ENCODE measurements around the gene ALDH1B1. TPM values are rescaled to one million over a fixed set of nuclear protein-coding genes. Genes with fewer than 3 reads are reported as not detected.

ALDH1B1 gene
- total RNA-seq, 1 donor from 2014 or later = 32.1 TPM

GRCh38 chr9:38345851-38346755 is 46.4 kb upstream of the ALDH1B1 start:
- H3K36me3 Mint-ChIP-seq (ENCODE audit: insufficient read depth) = no peaks in the 10 kb centered on the region
- no peak overlapping the region for H3K27ac Mint-ChIP-seq
- peaks cover 4% of the 10 kb centered on the region for H3K9me3 Mint-ChIP-seq (ENCODE audit: low read depth)
- no peak for TF ChIP-seq CTCF (IDR thresholded peaks at IDR 0.05; ENCODE audit: unreplicated experiment)
- no peak overlapping the region for H3K4me3 Mint-ChIP-seq (ENCODE audit: low read depth)
- peaks cover 31% of the 10 kb centered on the region for H3K27me3 Mint-ChIP-seq
- H3K4me1 Mint-ChIP-seq (ENCODE audit: low read depth) = peaks cover 2% of the 10 kb centered on the region
- no peak for DNase-seq (ENCODE audit: low spot score, unreplicated experiment)

DNA sequence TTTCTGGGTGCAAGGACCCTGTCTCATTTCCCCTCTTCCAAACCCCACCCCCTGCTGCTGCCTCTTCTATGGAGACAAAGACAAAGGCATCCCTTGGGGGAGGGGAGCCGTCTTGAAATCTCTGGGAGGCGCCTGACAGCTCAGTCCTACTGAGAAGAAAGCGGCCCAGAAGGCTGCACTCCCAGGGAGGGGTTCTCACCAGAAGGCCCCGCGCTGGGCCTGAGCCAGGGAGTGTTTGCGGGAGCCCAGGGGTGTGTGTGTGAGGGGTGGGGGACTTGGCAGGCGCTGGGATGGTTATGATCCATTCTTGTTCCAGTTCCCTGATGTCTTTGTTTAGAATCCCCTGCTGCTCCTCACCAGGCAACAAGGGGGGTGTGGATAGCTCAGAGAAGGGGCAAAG is 45.7 kb upstream of the ALDH1B1 start:
- Mint-ChIP-seq H3K36me3 (ENCODE audit: insufficient read depth) (no peaks in the 10 kb centered on the region), H3K27me3 (peaks cover 31% of the 10 kb centered on the region), H3K4me3 (ENCODE audit: low read depth) (no peak overlapping the region), H3K9me3 (ENCODE audit: low read depth) (peaks cover 4% of the 10 kb centered on the region), H3K4me1 (ENCODE audit: low read depth) (peaks cover 2% of the 10 kb centered on the region), H3K27ac (no peak overlapping the region)
- no peak for TF ChIP-seq CTCF (IDR thresholded peaks at IDR 0.05; ENCODE audit: unreplicated experiment)
- no peak for DNase-seq (ENCODE audit: low spot score, unreplicated experiment)

GRCh38 chr9:38347271-38347671 is 45.2 kb upstream of the ALDH1B1 start:
- H3K4me1 Mint-ChIP-seq (ENCODE audit: low read depth) = peaks cover 2% of the 10 kb centered on the region

GRCh38 chr9:38347946-38348345 is 44.6 kb upstream of the ALDH1B1 start:
- no peaks in the 10 kb centered on the region for H3K36me3 Mint-ChIP-seq (ENCODE audit: insufficient read depth)
- no peak overlapping the region for H3K27ac Mint-ChIP-seq
- H3K27me3 Mint-ChIP-seq = peaks cover 23% of the 10 kb centered on the region
- peaks cover 4% of the 10 kb centered on the region for H3K9me3 Mint-ChIP-seq (ENCODE audit: low read depth)
- H3K4me1 Mint-ChIP-seq (ENCODE audit: low read depth) = peaks cover 5% of the 10 kb centered on the region
- H3K4me3 Mint-ChIP-seq (ENCODE audit: low read depth) = no peak overlapping the region
- TF ChIP-seq CTCF (IDR thresholded peaks at IDR 0.05; ENCODE audit: unreplicated experiment) = no peak
- DNase-seq (ENCODE audit: low spot score, unreplicated experiment) = no peak

More at GRCh38 chr9:38347271-38347671, 45.2 kb upstream of the ALDH1B1 start:
- no peak for TF ChIP-seq CTCF (IDR thresholded peaks at IDR 0.05; ENCODE audit: unreplicated experiment)
- Mint-ChIP-seq H3K4me3 (ENCODE audit: low read depth) (no peak overlapping the region), H3K27ac (no peak overlapping the region), H3K9me3 (ENCODE audit: low read depth) (peaks cover 4% of the 10 kb centered on the region), H3K27me3 (peaks cover 29% of the 10 kb centered on the region), H3K36me3 (ENCODE audit: insufficient read depth) (no peaks in the 10 kb centered on the region)
- no peak for DNase-seq (ENCODE audit: low spot score, unreplicated experiment)

GRCh38 chr9:38350529-38350928 is 42.0 kb upstream of the ALDH1B1 start:
- Mint-ChIP-seq H3K9me3 (ENCODE audit: low read depth) (peaks cover 4% of the 10 kb centered on the region), H3K4me3 (ENCODE audit: low read depth) (no peak overlapping the region), H3K27ac (no peak overlapping the region), H3K4me1 (ENCODE audit: low read depth) (peaks cover 22% of the 10 kb centered on the region), H3K36me3 (ENCODE audit: insufficient read depth) (no peaks in the 10 kb centered on the region), H3K27me3 (peaks cover 19% of the 10 kb centered on the region)
- no peak for DNase-seq (ENCODE audit: low spot score, unreplicated experiment)
- TF ChIP-seq CTCF (IDR thresholded peaks at IDR 0.05; ENCODE audit: unreplicated experiment) = no peak

Measured in progenitor cell of endocrine pancreas (in vitro differentiated cells).